ENCODE data around the gene CFAP52.

Gene CFAP52, protein sequence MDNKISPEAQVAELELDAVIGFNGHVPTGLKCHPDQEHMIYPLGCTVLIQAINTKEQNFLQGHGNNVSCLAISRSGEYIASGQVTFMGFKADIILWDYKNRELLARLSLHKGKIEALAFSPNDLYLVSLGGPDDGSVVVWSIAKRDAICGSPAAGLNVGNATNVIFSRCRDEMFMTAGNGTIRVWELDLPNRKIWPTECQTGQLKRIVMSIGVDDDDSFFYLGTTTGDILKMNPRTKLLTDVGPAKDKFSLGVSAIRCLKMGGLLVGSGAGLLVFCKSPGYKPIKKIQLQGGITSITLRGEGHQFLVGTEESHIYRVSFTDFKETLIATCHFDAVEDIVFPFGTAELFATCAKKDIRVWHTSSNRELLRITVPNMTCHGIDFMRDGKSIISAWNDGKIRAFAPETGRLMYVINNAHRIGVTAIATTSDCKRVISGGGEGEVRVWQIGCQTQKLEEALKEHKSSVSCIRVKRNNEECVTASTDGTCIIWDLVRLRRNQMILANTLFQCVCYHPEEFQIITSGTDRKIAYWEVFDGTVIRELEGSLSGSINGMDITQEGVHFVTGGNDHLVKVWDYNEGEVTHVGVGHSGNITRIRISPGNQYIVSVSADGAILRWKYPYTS

DNA sequence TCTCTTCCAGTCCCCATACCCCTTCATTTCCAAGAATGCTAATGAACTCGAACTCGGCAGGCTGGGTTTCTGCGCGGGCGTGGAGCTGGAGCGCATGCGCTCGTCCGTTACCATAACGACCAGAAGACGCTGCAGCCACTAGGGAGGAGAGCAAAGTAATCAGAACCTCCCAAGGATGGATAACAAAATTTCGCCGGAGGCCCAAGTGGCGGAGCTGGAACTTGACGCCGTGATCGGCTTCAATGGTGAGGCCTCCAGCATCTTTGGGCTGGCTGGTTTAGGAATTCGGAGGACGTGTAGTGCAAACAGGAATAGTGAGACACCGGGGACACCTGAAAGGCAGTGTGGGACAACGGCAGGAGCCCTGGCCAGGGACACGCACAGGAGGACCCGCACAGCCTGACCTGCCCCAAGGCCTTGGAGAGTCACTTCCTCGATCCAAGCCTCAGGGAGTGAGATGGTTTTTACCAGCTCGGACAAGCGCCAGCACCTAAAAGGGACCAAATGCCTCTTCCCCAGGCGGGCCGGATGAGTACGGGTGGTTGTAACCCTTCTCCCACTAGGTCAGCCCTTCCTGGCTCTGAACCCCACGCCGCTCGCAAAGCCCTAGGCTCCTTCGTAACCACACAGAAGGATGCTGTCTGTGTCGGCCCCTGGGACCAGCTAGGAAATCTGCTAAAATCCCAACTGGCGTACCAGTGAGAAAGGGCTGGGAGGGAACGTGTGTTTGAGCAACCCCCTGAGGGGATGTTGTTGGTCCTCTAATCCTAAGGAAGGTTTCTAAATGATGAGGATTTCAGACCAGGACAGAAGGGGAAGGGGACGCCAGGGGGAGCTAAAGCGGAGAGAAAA lies at the start of gene CFAP52:
CFAP52 (plus strand) TSS at position 122 of the 852 bp plus-strand sequence; CDS start at position 176, 54 bp downstream.
- Mint-ChIP-seq H3K27me3 (peaks cover 2% of the 10 kb centered on the region), H3K4me1 (ENCODE audit: low read depth) (peaks cover 21% of the 10 kb centered on the region), H3K4me3 (peak within 1 kb of the TSS; percentile 97), H3K27ac (peak within 1 kb of the TSS; percentile 79), H3K9me3 (ENCODE audit: low read depth) (no peaks in the 10 kb centered on the region), H3K36me3 (no peaks in the 10 kb centered on the region)

- Mint-ChIP-seq H3K4me1 (ENCODE audit: low read depth) (no peaks in the 10 kb centered on the region), H3K36me3 (peaks cover 6% of the 10 kb centered on the region), H3K27me3 (no peaks in the 10 kb centered on the region), H3K27ac (no peak overlapping the region), H3K4me3 (no peak overlapping the region), H3K9me3 (ENCODE audit: low read depth) (no peaks in the 10 kb centered on the region)
These were observed 48.7 kb upstream of the CFAP52 start for GRCh38 chr17:9527788-9528187.

GRCh38 chr17:9529033-9529700 lies 47.3 kb upstream of the CFAP52 start:
- Mint-ChIP-seq H3K4me3 (no peak overlapping the region), H3K9me3 (ENCODE audit: low read depth) (no peaks in the 10 kb centered on the region), H3K27ac (no peak overlapping the region), H3K36me3 (peaks cover 6% of the 10 kb centered on the region), H3K27me3 (no peaks in the 10 kb centered on the region), H3K4me1 (ENCODE audit: low read depth) (no peaks in the 10 kb centered on the region)

GRCh38 chr17:9531034-9531433 lies 45.4 kb upstream of the CFAP52 start:
- H3K36me3 Mint-ChIP-seq = peaks cover 3% of the 10 kb centered on the region
- H3K4me3 Mint-ChIP-seq = no peak overlapping the region
- H3K9me3 Mint-ChIP-seq (ENCODE audit: low read depth) = no peaks in the 10 kb centered on the region
- H3K27me3 Mint-ChIP-seq = no peaks in the 10 kb centered on the region
- no peak overlapping the region for H3K27ac Mint-ChIP-seq
- H3K4me1 Mint-ChIP-seq (ENCODE audit: low read depth) = no peaks in the 10 kb centered on the region

- H3K4me3 Mint-ChIP-seq = no peak overlapping the region
- H3K36me3 Mint-ChIP-seq = peaks cover 3% of the 10 kb centered on the region
- H3K27me3 Mint-ChIP-seq = no peaks in the 10 kb centered on the region
- no peaks in the 10 kb centered on the region for H3K9me3 Mint-ChIP-seq (ENCODE audit: low read depth)
- no peaks in the 10 kb centered on the region for H3K4me1 Mint-ChIP-seq (ENCODE audit: low read depth)
- no peak overlapping the region for H3K27ac Mint-ChIP-seq
These were observed 43.7 kb upstream of the CFAP52 start for GRCh38 chr17:9532715-9533114.

DNA sequence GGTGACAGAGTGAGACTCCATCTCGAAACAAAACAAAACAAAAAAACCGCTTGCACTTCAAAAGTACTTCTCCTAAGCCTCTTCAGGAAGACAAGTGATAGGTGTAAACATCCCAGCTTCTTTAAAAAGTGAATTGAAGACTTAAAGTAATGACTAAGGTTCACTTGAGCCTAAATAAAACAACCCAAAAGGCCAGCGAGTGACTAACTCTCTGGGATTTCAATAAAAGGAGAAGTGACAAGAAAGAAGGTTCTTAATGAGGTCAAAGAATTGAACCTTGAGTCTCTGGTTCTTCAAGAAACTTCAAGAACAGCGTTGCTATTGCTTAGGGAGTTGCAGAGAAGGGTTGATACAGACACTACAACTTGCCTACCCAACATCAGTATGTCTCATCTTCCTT lies 43.0 kb upstream of the CFAP52 start:
- Mint-ChIP-seq H3K9me3 (ENCODE audit: low read depth) (no peaks in the 10 kb centered on the region), H3K27me3 (no peaks in the 10 kb centered on the region), H3K4me1 (ENCODE audit: low read depth) (no peaks in the 10 kb centered on the region), H3K4me3 (no peak overlapping the region), H3K27ac (no peak overlapping the region), H3K36me3 (peaks cover 3% of the 10 kb centered on the region)

DNA sequence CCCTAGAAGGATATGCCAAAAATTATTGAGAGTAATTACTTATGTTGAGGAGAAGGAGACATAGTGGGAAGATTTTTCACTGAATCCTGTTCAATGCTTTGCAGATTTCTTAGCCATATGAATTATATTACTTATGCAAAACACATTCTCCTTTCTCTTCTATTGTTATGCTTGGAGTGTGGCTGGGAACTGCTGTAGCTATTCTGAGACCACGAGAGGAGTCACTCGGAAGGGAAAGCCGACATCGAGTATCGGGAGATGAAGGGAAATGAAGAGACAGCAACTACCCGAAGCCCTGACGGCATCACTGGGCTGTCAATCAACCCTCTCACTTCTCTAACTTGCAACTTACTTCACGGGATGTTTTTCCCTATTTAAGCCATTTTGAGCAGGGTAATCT lies 40.4 kb upstream of the CFAP52 start:
- Mint-ChIP-seq H3K27me3 (no peaks in the 10 kb centered on the region), H3K9me3 (ENCODE audit: low read depth) (no peaks in the 10 kb centered on the region), H3K36me3 (peaks cover 17% of the 10 kb centered on the region), H3K4me1 (ENCODE audit: low read depth) (no peaks in the 10 kb centered on the region), H3K27ac (no peak overlapping the region), H3K4me3 (no peak overlapping the region)

GRCh38 chr17:9537177-9537776 lies 39.2 kb upstream of the CFAP52 start:
- no peaks in the 10 kb centered on the region for H3K4me1 Mint-ChIP-seq (ENCODE audit: low read depth)
- H3K9me3 Mint-ChIP-seq (ENCODE audit: low read depth) = no peaks in the 10 kb centered on the region
- no peak overlapping the region for H3K4me3 Mint-ChIP-seq
- H3K27me3 Mint-ChIP-seq = no peaks in the 10 kb centered on the region
- H3K27ac Mint-ChIP-seq = no peak overlapping the region
- peaks cover 22% of the 10 kb centered on the region for H3K36me3 Mint-ChIP-seq

GRCh38 chr17:9538626-9539025 lies 37.8 kb upstream of the CFAP52 start:
- Mint-ChIP-seq H3K27ac (no peak overlapping the region), H3K9me3 (ENCODE audit: low read depth) (no peaks in the 10 kb centered on the region), H3K4me1 (ENCODE audit: low read depth) (no peaks in the 10 kb centered on the region), H3K27me3 (no peaks in the 10 kb centered on the region), H3K4me3 (no peak overlapping the region), H3K36me3 (peaks cover 24% of the 10 kb centered on the region)

GRCh38 chr17:9541718-9542117 lies 34.7 kb upstream of the CFAP52 start:
- no peaks in the 10 kb centered on the region for H3K9me3 Mint-ChIP-seq (ENCODE audit: low read depth)
- no peaks in the 10 kb centered on the region for H3K27me3 Mint-ChIP-seq
- H3K27ac Mint-ChIP-seq = no peak overlapping the region
- H3K4me1 Mint-ChIP-seq (ENCODE audit: low read depth) = no peaks in the 10 kb centered on the region
- peaks cover 31% of the 10 kb centered on the region for H3K36me3 Mint-ChIP-seq
- no peak overlapping the region for H3K4me3 Mint-ChIP-seq

GRCh38 chr17:9544221-9544620 lies 32.2 kb upstream of the CFAP52 start:
- Mint-ChIP-seq H3K4me3 (no peak overlapping the region), H3K27ac (no peak overlapping the region), H3K9me3 (ENCODE audit: low read depth) (no peaks in the 10 kb centered on the region), H3K36me3 (peaks cover 28% of the 10 kb centered on the region), H3K4me1 (ENCODE audit: low read depth) (no peaks in the 10 kb centered on the region), H3K27me3 (no peaks in the 10 kb centered on the region)

DNA sequence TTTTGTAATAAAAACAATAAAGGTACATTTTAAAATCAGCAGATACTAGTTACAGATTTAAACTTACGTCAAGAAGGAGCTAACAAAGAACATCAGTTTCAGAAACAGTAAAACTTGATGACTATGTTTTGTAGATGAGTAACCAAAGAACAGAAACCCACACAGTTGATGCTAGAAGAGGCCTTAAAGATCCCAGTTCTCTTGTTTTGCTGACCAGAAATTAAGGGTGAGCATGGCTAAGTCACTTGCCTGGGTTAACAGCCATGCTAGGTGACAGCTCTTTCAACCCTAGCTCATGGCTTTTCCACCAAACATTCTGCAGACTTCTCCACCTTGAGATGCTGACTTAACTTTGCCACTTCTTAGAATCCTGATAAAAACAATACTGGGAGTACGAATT lies 27.2 kb upstream of the CFAP52 start:
- H3K27me3 Mint-ChIP-seq = no peaks in the 10 kb centered on the region
- no peak overlapping the region for H3K4me3 Mint-ChIP-seq
- H3K27ac Mint-ChIP-seq = no peak overlapping the region
- no peaks in the 10 kb centered on the region for H3K4me1 Mint-ChIP-seq (ENCODE audit: low read depth)
- H3K9me3 Mint-ChIP-seq (ENCODE audit: low read depth) = no peaks in the 10 kb centered on the region
- H3K36me3 Mint-ChIP-seq = peaks cover 17% of the 10 kb centered on the region

- H3K4me3 Mint-ChIP-seq = no peak overlapping the region
- no peak overlapping the region for H3K27ac Mint-ChIP-seq
- no peaks in the 10 kb centered on the region for H3K9me3 Mint-ChIP-seq (ENCODE audit: low read depth)
- H3K4me1 Mint-ChIP-seq (ENCODE audit: low read depth) = no peaks in the 10 kb centered on the region
- H3K36me3 Mint-ChIP-seq = peaks cover 15% of the 10 kb centered on the region
- H3K27me3 Mint-ChIP-seq = no peaks in the 10 kb centered on the region
These were observed 23.3 kb upstream of the CFAP52 start for GRCh38 chr17:9553181-9553580.

DNA sequence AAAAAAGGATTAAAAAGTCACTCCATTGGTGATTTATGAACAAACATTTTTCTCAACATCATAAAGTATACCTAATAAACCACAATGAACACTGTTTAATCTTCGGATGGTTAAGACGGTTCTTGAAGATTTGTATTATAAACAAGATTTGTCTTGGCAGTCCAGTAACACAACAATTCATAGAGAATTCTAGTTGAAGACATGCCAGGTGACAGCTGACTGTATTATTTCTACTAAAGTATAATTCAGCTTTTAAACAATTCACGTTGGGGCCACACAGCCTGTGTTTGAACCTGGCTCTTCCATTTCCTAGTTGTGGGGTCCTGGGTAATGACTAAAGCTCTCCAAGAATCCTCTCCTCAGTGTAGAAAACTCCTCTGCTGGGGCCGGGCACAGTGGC lies 22.8 kb upstream of the CFAP52 start:
- Mint-ChIP-seq H3K4me1 (ENCODE audit: low read depth) (no peaks in the 10 kb centered on the region), H3K27ac (no peak overlapping the region), H3K27me3 (no peaks in the 10 kb centered on the region), H3K4me3 (no peak overlapping the region), H3K36me3 (peaks cover 16% of the 10 kb centered on the region), H3K9me3 (ENCODE audit: low read depth) (no peaks in the 10 kb centered on the region)
